SU-DHL-6 (cell line): ENCODE measurements around the gene PARP12.

ENCODE experiments used
- EZH2phosphoT487 ChIP-seq: fragments of 200-600 bp; sonication (generic), shearing (Covaris generic); conservative IDR thresholded peaks from 2 replicates; pipeline ENCODE4 v1.6.1; 2018; ENCODE audit warnings: mild to moderate bottlenecking, antibody characterized with exemption, low read length, moderate library complexity, mixed read lengths
- TF ChIP-seq, protein P1 (sequence below): fragments of 200-600 bp; sonication (generic); IDR thresholded peaks from one replicate; pipeline ENCODE4 v1.5.1; 2017; ENCODE audit warnings: antibody characterized with exemption, mild to moderate bottlenecking, low read length, moderate library complexity; ENCODE audit not compliant: insufficient read depth, poor library complexity, severe bottlenecking

DNA sequence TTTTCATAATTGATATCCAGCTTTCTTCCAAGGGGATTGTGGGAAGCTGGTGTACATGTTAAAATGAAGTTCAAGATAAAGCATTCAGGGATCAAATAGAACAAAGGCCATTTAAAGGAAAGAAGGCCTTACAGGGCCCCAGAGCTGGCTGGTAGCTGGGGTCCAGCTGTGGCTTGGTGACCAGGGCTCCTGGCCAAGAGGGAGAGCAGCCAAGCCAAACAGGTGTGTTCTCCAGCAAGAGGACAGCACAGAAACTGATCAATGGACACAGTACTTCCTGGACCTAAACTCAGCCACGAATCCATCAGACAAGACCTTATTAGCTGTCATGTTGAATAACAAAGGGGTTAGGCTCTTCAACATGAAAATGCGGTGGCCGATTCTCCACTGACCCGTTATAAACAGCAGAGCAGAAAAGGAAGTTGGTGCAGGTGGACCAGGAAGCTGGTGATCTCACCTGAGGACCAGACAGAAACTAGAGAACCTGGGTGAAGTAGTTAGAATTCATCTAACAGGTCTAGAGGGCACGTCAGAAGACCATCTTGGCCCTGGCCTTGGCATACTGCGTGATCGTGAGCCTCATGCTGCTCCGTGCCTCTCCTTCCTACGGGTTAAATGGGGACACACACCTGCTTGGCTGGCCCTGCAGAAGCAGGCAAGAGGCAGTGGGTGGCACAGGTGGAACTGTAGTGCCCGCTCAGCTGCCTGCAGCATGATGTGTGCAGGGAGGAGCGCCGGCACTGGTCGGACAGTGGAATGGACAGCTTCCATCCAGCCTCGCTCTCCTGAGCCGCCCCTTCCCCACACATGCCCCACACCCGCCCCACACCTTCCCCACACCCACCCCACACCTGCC, 53.8 kb downstream of the PARP12 start:
- TF ChIP-seq, protein P1, sequence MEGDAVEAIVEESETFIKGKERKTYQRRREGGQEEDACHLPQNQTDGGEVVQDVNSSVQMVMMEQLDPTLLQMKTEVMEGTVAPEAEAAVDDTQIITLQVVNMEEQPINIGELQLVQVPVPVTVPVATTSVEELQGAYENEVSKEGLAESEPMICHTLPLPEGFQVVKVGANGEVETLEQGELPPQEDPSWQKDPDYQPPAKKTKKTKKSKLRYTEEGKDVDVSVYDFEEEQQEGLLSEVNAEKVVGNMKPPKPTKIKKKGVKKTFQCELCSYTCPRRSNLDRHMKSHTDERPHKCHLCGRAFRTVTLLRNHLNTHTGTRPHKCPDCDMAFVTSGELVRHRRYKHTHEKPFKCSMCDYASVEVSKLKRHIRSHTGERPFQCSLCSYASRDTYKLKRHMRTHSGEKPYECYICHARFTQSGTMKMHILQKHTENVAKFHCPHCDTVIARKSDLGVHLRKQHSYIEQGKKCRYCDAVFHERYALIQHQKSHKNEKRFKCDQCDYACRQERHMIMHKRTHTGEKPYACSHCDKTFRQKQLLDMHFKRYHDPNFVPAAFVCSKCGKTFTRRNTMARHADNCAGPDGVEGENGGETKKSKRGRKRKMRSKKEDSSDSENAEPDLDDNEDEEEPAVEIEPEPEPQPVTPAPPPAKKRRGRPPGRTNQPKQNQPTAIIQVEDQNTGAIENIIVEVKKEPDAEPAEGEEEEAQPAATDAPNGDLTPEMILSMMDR = no peak
- TF ChIP-seq EZH2phosphoT487 = no peak
